ENCODE measurements around the gene TYW3.

The TYW3 gene

GRCh38 chr1:74732960-74733603 lies at the start of gene TYW3, which contains the start of gene CRYZ:
Gene TYW3 (plus strand): TSS chr1:74733152. CDS start chr1:74733245, 93 bp downstream.
Gene CRYZ (minus strand): TSS chr1:74733050. CDS start chr1:74724821, 8,229 bp downstream.
- DNase-seq, result peak; percentile 88

- DNase-seq, result no peak
Measured at GRCh38 chr1:74683656-74684055, 49.3 kb upstream of the TYW3 start.

GRCh38 chr1:74684301-74684700 lies 48.7 kb upstream of the TYW3 start:
- DNase-seq, result no peak

GRCh38 chr1:74686928-74687327 lies 46.0 kb upstream of the TYW3 start:
- no peak for DNase-seq

DNA sequence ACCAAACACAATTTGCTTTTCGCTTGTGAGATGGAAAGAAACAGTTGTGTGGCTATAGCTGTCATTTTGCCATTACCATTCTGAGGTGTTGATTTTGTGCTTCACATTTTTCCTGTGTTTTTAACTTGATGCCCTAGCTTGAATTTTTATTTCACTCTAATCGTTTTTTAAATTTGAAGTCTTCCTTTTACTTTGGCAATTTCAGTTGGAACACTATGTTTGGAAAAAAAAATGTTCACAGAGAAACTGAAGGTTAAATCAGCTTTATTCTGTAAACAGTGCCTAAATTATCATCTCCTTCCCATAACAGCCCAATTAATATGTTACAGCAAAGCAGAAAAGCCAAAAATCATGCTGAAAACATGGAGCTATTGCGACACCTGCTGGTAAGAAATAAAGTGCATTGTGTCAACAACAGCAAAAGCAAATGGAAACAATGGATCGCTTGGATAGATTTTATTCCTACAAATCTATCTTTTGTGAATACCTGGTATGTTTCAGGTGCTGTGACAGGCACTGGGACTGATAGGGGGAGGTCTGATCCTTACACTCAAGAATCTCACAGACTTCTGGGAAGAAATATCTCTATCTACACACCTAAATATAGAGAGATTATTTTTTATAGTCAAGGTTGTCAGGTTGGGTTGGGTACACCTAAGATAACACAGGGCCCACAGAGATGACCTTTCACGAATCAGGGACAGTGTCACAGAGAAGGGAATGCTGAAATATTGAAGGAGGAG lies 43.2 kb upstream of the TYW3 start:
- peak; percentile 41 for DNase-seq

DNA sequence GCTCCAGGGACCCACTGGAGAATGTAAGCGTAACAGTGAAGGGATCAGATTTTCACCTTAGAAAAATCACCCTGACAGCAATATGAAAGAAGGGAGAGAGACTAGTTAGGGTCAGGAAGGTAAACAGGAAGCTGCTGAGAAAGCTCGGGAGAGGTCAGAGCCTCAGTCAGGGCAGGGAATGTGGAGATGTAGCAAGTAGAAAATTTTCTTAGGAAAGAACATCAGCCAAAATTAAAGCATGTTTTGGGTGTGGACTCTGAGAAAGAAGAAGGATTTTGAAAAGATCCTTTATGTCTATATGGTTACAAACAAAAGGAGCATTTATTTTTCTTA lies 42.6 kb upstream of the TYW3 start:
- DNase-seq, result no peak

DNA sequence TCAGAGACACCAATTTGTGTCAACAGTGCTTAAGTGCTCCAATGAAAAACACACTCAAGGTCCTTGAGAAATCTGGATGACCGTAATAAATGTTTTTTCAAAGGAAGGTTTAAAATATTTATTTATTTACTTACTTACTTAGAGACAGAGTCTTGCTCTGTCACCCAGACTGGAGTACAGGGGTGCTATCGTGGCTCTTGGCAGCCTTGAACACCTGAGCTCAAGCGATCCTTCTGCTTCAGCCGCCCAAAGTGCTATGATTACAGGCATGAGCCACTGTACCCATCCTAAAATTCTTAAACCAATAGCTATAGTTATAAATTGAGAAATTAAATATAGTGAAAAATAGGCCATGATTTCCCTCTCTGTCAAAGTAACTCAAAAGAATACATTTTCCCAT lies 42.0 kb upstream of the TYW3 start:
- DNase-seq, result no peak

- no peak for DNase-seq
Measured at GRCh38 chr1:74693473-74693872, 39.5 kb upstream of the TYW3 start.

DNA sequence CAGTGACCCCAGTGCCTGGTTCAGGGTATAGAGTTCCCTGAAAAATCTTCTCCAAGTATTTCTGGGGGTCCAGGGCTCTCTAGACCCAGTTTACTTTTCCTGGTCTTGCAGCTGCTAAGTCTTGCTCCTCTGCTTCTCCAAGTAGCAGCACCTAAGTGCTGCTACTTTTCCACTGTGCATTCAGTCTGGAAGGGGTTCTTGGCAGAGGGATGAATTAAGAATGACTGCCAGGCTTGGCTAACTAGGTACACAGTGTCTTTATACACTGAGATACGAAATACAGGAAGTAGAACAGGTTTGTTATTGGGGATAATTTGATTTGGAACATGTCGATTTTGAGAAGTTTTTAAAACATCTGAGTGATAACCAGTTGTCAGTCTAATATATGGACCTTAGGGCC lies 35.1 kb upstream of the TYW3 start:
- no peak for DNase-seq

GRCh38 chr1:74699331-74699730 lies 33.6 kb upstream of the TYW3 start:
- DNase-seq, result no peak

- DNase-seq, result no peak
Measured at GRCh38 chr1:74703386-74704182, 29.4 kb upstream of the TYW3 start.

DNA sequence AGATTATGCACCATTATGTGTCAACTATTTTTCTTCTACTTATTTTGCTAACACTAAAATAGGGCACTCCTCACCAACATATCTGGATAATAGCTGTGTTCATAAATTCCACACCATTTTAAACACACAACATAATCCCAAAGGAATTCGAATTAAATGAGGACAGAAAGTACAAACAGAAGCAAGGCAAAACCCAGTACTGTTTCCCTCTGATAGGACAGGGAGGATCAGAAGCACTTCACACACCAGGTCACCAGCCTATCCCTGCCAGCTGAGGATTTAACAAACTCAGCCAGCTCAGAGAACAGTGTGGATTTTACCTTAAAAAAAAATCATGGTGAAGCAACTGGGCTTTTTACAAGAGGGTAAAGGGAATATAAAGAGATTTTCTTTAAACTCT lies 20.1 kb upstream of the TYW3 start:
- DNase-seq, result no peak

DNA sequence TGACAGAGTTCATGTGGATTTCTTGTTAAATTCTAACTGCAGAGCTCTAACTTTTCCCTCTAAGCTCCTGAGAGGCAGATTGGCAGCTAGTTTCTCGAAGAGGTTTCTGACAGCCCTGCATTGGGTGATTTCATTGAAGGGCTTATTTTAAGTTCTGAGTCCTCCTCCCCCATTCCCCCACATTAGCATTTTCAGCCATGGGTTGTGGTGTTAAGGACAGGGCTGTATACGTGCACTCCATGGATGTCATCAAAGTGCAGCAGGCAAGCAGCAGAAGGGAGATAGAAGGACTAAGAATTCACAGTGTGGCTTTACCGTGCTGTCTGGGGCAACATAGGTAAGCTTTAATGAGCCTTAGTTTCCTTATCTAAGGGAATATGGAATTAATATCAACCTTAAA lies 19.1 kb upstream of the TYW3 start:
- no peak for DNase-seq

GRCh38 chr1:74714429-74715235 lies 18.3 kb upstream of the TYW3 start:
- DNase-seq, result no peak

DNA sequence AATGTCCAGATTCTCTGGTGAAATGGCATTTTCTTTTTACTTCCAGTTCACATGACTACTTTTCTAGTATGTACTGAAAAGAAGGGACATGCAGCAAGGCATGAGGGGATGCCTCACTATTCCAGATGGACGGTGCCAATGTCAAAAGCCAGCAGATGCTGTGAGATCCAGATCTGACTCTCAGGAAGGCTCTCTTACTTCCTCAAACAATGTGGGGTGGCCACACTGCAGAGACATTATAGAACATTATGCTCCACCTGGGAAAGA lies 17.8 kb upstream of the TYW3 start:
- no peak for DNase-seq

GRCh38 chr1:74715806-74716205 lies 17.1 kb upstream of the TYW3 start:
- no peak for DNase-seq

DNA sequence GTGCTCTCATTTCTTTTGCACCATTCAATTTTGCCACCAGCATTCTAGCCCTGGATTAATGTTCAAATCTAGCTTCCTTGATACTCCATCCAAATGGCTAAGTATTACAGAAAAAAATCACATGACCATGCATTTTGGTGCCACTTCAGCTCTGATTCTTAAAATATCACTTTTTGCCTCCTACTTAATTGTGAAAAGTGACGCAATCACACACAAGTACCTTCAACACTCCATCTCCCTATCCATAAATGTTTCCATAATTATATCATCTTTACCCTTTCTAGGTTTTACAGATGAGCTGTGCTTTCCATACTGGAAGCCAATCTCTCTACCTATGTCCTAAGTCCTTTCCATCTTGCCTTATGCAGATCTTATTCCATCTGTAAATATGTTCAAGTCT lies 16.1 kb upstream of the TYW3 start:
- no peak for DNase-seq

DNA sequence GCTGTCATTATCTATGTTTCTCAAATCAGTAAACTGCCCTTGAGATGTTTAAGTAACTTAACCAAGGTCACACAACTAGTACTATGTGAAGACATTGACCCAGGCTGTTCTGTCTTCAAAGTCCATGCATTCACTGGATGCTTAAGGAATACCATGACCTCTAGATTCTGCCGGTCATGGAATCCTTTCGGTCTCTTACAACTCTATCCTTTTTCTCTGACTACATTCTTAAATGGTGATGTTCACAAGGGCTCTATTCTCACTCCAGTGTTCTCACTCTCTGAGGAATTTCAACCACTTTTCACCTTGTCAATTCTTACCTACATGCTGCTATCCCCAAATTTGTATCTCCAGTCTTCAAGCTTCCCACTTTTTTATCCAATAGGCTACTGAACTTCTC lies 15.3 kb upstream of the TYW3 start:
- no peak for DNase-seq

DNA sequence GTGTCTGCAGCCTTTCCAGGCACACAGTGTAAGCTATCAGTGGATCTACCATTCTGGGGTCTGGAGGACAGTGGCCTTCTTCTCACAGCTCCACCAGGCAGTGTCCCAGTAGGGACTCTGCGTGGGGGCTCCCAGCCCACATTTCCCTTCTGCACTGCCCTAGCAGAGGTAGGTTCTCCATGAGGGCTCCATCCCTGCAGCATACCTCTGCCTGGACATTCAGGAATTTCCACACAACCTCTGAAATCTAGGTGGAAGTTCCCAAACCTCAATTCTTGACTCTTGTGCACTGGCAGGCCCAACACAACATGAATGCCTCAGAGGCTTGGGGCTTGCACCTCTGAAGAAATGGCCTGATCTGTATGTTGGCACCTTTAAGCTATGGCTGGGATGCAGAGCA lies 6.9 kb upstream of the TYW3 start:
- DNase-seq, result no peak

GRCh38 chr1:74728736-74729135 lies 4.2 kb upstream of the TYW3 start:
- DNase-seq, result no peak

- DNase-seq, result no peak
Measured at GRCh38 chr1:74729741-74730478, 3.0 kb upstream of the TYW3 start.

GRCh38 chr1:74731399-74732052 lies 1.4 kb upstream of the TYW3 start:
- DNase-seq, result no peak
